HT1080 (cell line): ENCODE measurements around the gene TROAP. TPM values are rescaled to one million over a fixed set of nuclear protein-coding genes. Genes with fewer than 3 reads are reported as not detected.
"Not testable (repeated sequence)": the region's sequence is repeated elsewhere in the genome, so short reads cannot be mapped to it uniquely, and the experiment has no call there.

ENCODE experiments used
- DNase-seq: peaks from one replicate; pipeline ENCODE4 v3.0.0-alpha.2; 2015; ENCODE audit warnings: low read depth
- polyA plus RNA-seq, 2 experiments: library from polyadenylated mRNA; depleted of rRNA; stranded (reverse); fragments of >200 nt; gene quantifications; 2 replicates each; pipeline ENCODE4 v1.2.3, GENCODE V29; 2015
- total RNA-seq: library from RNA; depleted of rRNA; stranded (reverse); fragments of >200 nt; shearing (Covaris generic); gene quantifications from 2 replicates; pipeline ENCODE4 v1.2.3, GENCODE V29; 2014; rRNA removed

The TROAP gene, protein sequence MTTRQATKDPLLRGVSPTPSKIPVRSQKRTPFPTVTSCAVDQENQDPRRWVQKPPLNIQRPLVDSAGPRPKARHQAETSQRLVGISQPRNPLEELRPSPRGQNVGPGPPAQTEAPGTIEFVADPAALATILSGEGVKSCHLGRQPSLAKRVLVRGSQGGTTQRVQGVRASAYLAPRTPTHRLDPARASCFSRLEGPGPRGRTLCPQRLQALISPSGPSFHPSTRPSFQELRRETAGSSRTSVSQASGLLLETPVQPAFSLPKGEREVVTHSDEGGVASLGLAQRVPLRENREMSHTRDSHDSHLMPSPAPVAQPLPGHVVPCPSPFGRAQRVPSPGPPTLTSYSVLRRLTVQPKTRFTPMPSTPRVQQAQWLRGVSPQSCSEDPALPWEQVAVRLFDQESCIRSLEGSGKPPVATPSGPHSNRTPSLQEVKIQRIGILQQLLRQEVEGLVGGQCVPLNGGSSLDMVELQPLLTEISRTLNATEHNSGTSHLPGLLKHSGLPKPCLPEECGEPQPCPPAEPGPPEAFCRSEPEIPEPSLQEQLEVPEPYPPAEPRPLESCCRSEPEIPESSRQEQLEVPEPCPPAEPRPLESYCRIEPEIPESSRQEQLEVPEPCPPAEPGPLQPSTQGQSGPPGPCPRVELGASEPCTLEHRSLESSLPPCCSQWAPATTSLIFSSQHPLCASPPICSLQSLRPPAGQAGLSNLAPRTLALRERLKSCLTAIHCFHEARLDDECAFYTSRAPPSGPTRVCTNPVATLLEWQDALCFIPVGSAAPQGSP
- total RNA-seq: 35.8 and 48.7 TPM in 2 replicates
- polyA plus RNA-seq (2015; cell fraction: cytosol; rRNA removed): 27.3 and 31.1 TPM in 2 replicates
- 83.8 and 97.8 TPM in 2 replicates for polyA plus RNA-seq (2015; cell fraction: nucleus; rRNA removed)

DNA sequence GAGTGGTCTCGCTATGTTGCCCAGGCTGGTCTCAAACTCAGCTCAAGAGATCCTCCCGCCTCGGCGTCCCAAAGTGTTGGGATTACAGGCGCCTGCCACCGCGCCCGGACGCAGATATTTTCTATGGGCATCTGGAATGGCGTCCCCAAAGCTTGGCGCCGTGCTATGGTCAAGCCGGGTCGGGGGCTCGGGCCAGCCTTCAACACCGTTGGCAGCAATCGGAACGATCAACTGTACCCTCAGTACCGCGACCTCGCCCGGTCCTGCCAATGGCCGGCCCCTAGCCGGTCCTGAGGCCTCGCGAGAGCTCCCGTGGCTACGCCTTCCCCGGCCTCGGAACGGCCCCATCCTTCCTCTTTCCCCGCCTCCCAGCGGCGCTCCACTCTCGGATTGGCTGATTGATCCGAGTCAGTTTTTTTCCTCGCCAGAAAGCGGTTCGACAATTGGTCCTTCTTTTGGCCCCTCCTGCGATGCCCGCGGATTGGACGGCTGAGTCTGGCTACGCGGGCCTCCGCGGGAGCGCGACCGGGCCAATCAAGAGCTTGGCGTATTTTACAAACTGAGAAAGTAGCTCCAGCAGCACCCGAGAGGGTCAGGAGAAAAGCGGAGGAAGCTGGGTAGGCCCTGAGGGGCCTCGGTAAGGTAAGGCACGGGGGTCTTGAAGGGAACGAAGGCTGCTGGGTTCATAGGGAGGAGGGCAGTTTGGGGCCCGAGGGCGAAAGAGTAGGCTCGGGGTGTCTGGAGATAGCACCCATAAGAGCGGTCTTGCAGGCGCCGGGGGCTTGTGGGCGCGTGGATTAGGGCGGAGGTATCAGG is at the start of gene TROAP:
TROAP (plus strand) TSS at position 548 of the 816 bp plus-strand sequence. CDS start 354 bp downstream, outside the sequence.
- DNase-seq: peak; percentile 98

DNA sequence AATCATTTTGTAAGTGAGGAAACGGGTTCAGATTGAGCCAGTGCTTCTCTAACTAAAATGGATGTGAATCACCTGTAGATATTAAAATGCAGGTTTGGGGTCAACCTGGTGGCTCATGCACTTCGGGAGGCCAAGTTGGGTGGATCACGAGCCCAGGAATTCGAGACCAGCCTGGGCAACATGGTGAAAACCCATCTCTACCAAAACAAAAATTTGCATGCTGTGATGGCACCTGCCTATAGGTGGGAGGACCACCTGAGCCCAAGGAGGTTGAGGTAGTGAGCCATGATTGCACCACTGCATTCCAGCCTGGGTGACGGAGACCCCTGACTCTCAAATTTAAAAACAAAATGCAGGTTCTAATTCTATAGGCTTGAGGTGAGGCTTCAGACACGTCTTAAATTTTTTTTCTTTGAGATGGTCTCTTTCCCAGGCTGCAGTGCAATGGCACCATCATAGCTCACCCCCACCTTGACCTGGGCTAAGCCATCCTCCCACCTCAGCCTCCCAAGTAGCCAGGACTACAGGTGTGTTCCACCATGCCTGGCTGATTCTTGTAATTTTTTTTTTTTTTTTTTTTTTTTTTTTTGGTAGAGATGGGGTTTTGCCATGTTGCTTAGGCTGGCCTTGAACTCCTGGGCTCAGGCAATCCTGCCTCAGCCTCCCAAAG is 49.2 kb upstream of the TROAP start:
- no peak for DNase-seq

DNA sequence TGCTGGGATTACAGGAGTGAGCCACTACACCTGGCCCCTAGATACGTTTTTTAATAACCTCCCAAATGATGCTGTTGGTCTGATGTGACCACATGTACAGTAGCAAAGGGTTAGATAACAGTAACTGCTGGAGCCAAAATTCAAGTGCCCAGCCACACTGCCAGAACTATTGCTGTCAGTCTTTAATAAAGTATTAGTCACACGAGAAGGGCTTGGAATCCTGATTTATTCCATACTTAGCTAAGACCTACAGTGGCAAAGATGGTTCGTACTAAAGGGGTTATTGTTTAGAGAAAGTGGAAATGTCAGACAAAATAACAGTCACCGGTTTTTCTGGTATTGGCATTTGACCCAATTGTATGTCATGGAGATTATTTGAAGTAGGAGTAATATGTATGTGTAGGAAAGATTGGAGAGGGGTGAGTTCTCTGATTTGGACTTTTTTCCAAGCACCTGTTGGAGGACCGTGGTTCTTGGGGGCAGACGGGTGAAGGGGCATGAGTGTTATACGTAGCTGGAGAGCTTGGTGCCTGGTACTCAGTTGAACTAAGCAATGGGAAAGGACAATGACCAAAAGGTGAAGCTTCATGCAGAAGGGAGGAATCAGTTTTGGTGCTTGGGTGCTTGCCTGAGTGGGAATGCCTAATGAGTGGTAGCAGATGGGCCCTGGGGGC is 48.5 kb upstream of the TROAP start:
- DNase-seq: no peak

DNA sequence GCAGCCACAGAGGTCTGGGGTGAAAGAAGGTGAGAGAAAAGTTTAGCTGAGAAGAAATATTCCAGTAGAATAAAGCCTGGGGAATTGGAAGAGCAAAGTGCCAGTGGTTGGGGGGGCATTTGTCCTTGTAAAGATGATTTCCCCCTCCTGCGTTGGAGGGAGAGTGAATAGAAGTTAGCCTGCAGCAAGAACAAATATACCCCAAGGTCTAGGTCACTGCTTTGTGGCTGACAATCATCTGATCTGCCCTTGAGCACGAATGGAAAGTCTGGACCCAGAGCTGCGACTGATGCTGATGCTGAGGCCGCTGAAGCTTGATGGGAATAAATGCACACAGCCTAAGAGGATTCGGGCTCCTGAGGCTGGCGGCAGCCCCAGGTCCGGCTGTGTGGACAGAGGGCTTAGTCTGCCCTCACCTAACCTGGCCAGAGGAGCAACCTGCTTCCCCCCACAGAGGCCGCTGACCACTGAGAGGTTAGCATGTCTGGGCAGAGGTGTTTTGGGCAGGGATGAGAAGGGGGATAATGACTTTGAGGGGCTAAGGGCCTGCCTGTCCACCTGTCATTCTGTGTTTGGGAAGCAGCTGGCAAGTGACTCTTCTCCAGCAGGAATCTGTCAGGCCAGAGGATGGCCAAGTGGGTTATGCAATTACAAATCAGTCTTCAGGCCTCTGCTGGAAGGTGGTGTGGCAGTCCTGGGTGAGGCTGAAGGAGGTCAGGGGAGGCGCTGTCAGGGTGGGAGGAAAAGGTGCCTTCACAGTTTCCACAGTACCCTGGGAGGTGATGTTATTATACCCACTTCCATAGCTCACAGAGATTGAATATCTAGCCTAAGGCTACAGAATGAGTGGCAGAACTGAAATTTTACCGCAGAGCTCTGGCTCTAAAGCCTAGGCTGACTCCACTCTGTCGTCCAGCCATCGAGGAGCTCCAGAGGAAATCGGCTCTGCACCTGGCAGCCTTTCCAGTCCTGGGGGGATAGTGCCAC is 46.5 kb upstream of the TROAP start:
- no peak for DNase-seq

DNA sequence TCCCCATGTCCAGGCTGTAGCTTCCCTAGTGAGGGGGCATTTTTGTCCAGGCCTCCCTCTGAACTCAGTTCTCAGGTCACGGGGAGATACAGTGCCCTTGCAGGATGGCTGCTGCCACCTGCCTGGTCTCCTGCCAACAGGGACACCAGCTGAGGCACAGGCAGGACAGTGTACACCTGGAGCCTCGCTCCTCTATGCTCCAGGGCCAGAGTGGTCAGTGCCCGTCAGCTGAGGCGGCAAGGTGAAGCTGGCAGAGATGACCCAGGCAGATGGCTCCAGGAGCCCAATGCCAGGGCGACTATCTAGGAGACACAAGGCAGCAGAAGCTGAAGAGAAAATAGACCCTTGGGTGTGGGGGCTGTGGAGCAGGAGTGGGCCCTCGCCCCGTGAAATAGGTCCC is 45.6 kb upstream of the TROAP start:
- DNase-seq: no peak

DNA sequence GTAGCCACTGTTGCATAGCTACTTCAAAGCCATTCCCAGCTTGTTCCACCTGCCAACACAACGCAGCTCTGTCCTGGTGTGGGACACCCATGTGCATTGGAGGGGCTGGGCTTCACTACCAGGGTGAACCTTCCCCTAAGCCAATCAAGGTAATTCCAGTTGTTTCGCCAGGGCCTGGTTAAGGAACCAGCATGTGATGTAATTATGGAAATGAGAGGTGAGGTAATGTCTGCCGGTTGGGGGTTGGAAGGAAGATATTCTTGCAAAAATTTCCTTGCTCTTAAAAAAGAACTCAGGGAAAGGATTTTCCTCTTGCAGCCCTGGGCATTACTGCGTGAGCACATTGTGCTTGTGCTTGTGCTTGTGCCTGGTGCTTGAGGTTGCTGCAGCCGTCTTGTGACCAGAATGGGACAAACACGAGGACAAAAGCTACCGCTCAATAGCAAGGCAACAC is 43.3 kb upstream of the TROAP start:
- DNase-seq: no peak

DNA sequence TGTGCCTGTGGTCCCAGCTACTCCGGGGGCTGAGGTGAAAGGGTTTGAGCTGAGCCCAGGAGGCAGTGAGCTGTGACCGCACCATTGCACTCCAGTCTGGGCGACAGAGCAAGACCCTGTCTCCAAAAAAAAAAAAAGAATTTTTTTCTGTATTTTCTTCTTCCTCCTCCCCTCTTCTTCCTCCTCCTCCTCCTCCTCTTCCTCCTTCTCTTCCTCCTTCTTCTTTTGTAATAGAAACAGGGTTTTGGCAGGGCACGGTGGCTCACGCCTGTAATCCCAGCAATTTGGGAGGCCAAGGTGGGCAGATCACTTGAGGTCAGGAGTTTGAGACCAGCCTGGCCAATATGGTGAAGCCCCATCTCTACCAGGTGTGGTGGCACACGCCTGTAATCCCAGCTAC is 42.5 kb upstream of the TROAP start:
- not testable (repeated sequence) for DNase-seq

DNA sequence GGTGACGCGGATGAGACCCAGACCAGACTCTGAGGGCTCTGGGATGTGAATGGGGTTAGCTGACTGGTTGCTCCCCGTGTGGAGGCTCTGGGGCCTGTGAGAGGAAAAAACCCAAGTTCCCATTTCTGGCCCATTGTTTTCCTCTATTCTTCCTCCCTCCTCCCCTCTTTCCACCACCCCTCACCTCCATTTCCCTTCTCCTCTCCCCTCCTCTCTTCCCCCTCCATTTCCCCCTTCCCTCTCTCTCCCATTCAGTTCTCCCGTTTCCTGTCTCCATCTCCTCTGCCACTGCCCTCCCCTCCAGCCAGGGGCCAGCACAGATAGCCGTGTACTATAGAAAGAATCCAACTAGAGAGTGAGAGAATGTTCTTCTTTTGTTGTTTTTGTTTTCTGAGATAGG is 40.8 kb upstream of the TROAP start:
- no peak for DNase-seq

DNA sequence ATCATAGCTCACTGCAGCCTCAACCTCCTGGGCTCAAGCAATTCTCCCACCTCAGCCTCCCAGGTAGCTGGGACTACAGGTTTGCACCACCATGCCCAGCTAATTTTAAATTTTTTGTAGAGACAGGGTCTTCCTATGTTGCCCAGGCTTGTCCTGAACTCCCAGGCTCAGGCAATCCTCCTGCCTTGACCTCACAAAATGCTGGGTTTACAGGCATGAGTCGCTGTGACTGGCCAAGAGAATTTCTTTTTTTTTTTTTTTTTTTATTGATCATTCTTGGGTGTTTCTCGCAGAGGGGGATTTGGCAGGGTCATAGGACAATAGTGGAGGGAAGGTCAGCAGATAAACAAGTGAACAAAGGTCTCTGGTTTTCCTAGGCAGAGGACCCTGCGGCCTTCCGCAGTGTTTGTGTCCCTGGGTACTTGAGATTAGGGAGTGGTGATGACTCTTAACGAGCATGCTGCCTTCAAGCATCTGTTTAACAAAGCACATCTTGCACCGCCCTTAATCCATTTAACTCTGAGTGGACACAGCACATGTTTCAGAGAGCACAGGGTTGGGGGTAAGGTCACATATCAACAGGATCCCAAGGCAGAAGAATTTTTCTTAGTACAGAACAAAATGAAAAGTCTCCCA is 40.2 kb upstream of the TROAP start:
- not testable (repeated sequence) for DNase-seq

DNA sequence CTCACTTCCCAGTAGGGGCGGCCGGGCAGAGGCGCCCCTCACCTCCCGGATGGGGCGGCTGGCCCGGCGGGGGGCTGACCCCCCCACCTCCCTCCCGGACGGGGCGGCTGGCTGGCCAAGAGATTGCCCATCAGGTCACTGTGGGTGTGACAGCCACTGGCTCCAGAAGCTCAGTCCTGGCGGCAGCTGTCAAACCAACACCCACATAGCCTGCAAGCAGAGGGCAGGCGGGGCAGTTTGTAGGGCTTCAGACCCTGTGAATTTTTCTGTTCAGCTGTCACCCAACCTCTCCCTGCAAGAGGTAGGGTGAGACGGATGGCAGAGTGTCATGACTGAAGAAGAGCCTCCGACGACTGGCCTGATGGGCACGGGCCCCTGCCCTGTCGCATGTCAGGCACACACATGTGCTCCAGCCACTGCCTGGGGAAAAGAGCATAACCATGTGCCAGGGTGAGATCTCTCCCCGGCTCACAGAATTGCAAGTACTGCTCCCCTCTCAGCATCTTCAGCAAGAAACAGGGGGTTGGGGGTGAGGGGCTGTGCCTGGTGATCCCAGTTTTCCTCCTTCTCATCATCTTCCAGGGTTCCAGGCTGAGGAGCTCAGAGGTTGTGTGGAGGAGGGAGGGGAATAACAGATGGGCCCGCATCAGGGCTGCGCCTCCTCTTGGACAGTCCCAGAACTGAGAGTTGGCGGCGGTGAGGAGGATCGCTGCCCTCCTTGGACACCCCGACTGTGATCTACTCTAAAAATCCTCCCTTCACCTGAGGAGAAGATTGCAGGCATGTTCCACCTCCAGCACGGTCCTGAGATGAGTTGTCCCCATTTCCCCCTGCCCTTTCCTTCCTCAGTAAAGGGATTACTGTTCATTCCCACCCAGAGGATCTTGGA is 39.3 kb upstream of the TROAP start:
- no peak for DNase-seq

DNA sequence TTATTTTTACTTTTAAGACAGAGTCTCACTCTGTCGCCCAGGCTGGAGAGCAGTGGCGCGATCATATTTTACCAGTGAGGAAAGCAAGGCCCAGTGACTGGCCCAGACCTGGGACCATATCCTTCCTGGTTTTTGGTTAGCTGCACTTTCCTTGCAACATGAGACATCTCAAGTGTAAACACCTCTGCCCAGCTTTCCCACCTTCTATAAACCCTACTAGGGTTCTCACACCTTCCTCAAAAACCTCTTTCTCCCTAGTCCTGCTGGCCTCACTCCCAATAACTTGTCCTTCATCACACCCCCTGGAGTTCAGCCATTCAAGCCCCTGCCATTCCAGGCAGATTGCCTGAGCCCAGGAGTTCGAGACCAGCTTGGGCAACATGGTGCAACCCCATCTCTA is 38.4 kb upstream of the TROAP start:
- no peak for DNase-seq

DNA sequence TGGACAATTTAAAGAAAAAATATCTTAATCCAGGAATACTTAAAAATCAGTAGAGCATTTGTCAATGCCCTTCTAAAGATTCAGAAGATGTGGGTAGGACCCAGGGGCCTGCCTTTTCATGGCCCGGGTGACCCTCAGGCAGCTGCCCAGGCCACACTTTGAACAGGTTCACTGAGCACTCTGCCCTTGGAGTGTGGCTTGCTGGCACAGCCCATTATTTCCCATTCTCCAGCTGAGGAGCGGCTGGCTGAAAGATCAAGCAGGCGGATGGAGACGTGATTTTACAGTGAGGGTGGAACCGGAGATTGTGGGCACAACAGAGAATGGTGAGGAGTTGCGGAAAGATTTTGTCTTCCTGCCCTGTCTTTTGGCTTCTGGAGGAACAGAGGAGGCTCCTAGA is 35.2 kb upstream of the TROAP start:
- DNase-seq: no peak

DNA sequence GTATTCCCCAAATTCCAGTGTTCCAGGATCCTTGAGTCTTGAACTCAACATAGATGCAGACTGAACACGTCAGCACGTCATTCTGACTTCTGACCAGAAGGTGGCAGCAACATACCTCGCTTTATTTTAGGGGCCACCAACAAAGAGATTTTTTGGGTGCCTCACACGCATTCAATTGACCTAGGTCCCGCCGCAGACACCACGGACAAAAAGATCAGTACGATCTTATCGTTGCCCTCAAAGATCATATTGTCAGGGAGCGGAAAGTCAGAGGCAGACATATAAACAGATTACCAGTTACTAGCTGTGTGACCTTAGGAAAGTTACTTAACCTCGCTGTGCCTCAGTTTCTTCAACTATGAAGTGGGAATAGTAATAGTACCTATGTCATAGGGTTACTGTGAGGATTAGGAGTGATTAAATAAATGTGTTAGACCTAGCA is 34.6 kb upstream of the TROAP start:
- DNase-seq: peak; percentile 61

DNA sequence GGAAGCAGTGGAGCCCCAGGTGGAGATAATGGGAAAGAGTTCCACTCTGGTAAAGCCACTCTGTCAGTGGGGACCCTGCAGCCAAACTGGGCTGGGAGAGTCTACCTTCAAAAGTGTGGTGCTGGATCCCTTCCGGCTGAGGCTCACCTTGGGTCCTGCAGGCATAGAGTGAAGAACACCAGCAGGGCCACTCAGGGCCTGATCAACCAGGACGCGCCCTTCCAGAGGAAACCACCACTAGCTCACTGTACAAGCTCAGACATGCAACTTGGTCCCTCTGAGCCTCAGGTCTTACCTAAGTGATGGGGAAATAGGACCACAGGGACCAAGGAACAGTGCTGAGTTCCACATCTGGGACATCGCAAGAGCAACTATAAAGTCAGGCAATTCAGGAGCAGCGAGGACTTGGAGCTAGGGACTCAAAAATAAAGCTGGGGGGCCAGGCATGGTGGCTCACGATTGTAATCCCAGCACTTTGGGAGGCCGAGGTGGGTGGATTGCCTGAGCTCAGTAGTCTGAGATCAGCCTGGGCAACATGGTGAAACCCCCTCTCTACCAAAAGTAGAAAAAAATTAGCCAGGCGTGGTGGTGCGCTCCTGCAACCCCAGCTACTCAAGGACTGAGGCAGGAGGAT is 34.0 kb upstream of the TROAP start:
- no peak for DNase-seq

DNA sequence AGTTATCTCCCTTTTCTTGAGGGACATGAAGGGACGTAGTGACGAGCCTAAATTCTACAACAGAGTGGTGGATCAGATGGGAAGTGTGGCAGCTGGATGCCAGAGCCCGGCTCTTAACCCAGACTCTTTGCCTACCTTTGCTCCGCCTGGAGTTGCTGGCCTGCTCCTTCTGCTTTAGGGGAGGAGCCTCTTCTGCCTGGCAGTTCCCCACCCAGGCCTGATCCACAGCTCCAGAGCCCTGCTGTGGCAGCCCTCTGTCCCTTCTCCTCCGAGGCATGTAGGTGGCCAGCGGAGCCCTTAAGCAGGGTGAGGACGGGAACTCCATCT is 30.4 kb upstream of the TROAP start:
- no peak for DNase-seq

DNA sequence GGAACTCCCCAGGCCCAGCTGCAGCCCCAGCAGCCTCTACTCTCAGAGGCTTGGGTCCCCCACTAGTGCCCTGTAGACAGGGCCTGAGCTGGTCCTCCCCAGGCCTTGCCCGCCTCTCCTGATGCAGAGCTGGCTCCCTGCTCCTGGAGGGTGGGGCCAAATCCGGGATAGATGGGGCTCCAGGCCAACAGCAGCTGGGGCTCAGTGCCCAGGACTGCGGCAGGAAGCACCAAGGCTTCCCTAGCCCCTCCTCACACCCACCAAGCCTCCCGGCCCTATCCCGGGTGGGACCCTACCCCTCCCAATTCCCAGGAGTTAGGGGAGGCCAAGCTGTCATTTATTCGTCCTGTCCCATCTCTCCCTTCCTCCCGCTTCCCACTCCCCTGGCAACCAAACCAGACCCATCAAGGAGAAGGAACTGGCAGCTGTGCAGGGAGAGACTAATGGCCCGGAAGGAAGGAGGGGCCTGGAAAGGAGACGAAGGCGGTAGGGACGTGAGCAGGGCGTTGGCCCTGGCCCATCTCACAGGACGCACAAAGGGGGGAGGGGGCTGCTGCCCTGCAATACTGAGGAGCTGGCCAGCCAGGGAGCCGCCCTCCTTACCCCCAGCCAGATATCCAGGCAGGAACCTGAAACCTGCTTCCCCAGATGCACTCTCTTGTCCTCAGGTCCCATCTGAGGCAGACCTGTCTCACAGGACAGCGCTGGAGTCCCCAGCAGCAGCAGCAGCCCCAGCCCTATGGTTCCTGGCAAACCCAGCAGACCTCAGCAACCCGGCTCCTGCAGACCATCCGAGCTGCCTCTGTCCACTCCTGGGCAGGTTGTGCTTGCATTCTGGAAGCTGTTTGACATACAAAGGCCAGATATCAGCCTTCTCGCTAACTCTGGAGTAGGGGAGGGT is 29.7 kb upstream of the TROAP start:
- DNase-seq: peak; percentile 42
